Stomach smooth muscle (tissue), 2 donors: ENCODE measurements around the gene CAPN5.

Experiments
- H3K27ac ChIP-seq: one replicate; pipeline ENCODE4 v1.7.0; 2013; ENCODE audit warnings: mild to moderate bottlenecking, low read length, inconsistent platforms
- H3K27me3 ChIP-seq, 2 donors: one replicate each; pipeline ENCODE4 v1.7.0; 2013; ENCODE audit warnings: low read length in 2 of 2; ENCODE audit not compliant: insufficient read depth in 2 of 2, control insufficient read depth in 1 of 2
- H3K36me3 ChIP-seq, 2 donors: one replicate each; pipeline ENCODE4 v1.7.0; 2013; ENCODE audit warnings: low read length in 2 of 2; ENCODE audit not compliant: control insufficient read depth in 2 of 2, insufficient read depth in 2 of 2
- H3K4me1 ChIP-seq: one replicate; pipeline ENCODE4 v1.7.0; 2013; ENCODE audit warnings: low read length; ENCODE audit not compliant: control insufficient read depth, insufficient read depth
- H3K4me3 ChIP-seq, 2 donors: one replicate each; pipeline ENCODE4 v1.7.0; 2013; ENCODE audit warnings: low read length in 2 of 2
- H3K9ac ChIP-seq, 2 donors: one replicate each; pipeline ENCODE4 v1.7.0; 2013; ENCODE audit warnings: low read length in 2 of 2, mild to moderate bottlenecking in 1 of 2
- H3K9me3 ChIP-seq, 2 donors: one replicate each; pipeline ENCODE4 v1.7.0; 2013; ENCODE audit warnings: low read length in 2 of 2; ENCODE audit not compliant: control insufficient read depth in 2 of 2
- donor health status: healthy.
- donor health status: Pancreatic carcinoma.

The CAPN5 gene

DNA sequence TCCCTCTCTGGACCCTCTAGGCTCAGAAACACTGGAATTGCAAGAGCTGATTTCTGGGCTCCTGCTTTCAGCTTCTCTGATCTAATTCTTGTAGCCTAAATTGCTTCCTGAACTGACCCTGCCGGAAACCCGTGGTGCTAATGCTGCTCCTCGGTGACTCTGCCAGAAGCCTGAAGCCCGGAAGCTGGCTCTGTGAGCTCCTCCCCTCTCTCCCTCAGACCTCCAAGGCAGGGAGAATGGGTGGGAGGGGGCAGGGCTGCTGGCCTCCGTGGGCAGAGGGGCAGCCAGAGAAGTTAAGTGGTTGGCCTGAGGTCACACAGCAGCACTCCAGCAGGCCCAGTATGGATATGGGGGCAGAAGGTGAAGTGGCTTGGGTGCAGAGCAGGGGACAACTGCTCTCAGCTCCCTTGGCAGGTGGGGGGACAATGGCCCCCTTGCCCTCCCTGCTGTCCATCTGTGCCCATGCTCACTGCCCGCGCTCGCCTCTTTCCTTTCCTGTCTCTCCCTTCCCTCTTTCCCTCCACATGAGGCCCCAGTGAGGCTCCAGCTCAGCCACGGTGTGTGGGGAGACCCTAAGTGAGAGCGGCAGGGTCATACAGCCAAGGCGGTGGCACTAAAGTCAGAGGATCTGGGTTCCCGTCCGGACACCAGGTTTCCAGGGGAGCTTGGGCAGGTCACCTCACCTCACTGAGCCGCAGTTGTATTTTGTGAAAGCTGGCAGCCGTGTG is 16.2 kb downstream of the CAPN5 start:
- Histone ChIP-seq H3K27me3 (no peaks in the 10 kb centered on the region), H3K4me1 (peaks cover 12% of the 10 kb centered on the region), H3K9me3 (no peaks in the 10 kb centered on the region), H3K36me3 (peaks cover 0 to 3% of the 10 kb centered on the region in 2 donors), H3K4me3 (no peak overlapping the region), H3K9ac (peak overlapping the region in 1 of 2 donors; percentile 21), H3K27ac (peak overlapping the region; percentile 18)

DNA sequence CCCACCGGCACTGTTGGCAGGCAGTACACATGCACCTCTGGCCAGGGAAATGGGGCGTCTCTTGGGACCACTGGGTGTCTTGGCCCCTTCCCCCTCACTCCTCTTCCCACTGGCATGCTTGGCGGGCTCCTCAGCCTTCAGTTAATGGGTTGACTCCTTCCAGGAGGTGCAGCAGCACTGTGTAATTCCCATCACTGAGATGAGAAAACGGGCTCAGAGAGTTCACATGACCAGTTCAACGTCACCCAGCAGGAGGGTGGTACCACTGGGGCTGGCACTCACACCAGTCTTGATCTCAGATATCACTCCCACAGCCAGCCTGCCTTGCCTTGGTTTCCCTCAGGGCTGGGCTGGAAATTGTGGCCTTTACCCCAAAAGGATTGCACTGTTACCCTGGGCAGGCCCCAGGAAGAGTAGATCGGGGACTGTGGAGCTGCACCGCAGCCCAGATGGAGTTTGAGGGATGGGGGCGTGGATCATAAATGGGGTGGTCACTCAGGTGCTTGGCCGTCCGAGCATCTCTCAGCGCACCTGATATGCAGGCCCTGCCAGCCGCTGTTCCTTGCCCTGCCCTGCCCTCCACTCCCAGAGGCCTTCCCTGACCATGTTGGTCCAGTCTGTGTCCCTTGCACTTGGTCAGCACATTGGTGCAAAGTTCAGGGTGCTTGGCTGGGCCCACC is 16.9 kb downstream of the CAPN5 start:
- H3K27ac ChIP-seq = no peak overlapping the region
- no peak overlapping the region for H3K4me3 ChIP-seq
- H3K9ac ChIP-seq = no peak overlapping the region
- H3K4me1 ChIP-seq = peaks cover 12% of the 10 kb centered on the region
- no peaks in the 10 kb centered on the region for H3K27me3 ChIP-seq
- peaks cover 0 to 6% of the 10 kb centered on the region in 2 donors for H3K36me3 ChIP-seq
- no peaks in the 10 kb centered on the region for H3K9me3 ChIP-seq

GRCh38 chr11:77084581-77085191 is 17.9 kb downstream of the CAPN5 start:
- Histone ChIP-seq H3K36me3 (peaks cover 0 to 6% of the 10 kb centered on the region in 2 donors), H3K27me3 (no peaks in the 10 kb centered on the region), H3K9ac (no peak overlapping the region), H3K27ac (no peak overlapping the region), H3K9me3 (no peaks in the 10 kb centered on the region), H3K4me3 (no peak overlapping the region), H3K4me1 (peaks cover 12% of the 10 kb centered on the region)

- Histone ChIP-seq H3K27me3 (no peaks in the 10 kb centered on the region), H3K9me3 (no peaks in the 10 kb centered on the region), H3K27ac (no peak overlapping the region), H3K4me1 (peaks cover 12% of the 10 kb centered on the region), H3K36me3 (peaks cover 0 to 6% of the 10 kb centered on the region in 2 donors), H3K9ac (no peak overlapping the region), H3K4me3 (no peak overlapping the region)
Observed at GRCh38 chr11:77085652-77086051, 18.9 kb downstream of the CAPN5 start.

GRCh38 chr11:77086521-77087472 is 20.0 kb downstream of the CAPN5 start:
- Histone ChIP-seq H3K27me3 (no peaks in the 10 kb centered on the region), H3K4me3 (no peak overlapping the region), H3K9ac (no peak overlapping the region), H3K36me3 (peaks cover 0 to 6% of the 10 kb centered on the region in 2 donors), H3K9me3 (no peaks in the 10 kb centered on the region), H3K27ac (no peak overlapping the region), H3K4me1 (peaks cover 19% of the 10 kb centered on the region)

- no peaks in the 10 kb centered on the region for H3K9me3 ChIP-seq
- peaks cover 14% of the 10 kb centered on the region for H3K4me1 ChIP-seq
- H3K9ac ChIP-seq = no peak overlapping the region
- H3K27me3 ChIP-seq = no peaks in the 10 kb centered on the region
- no peak overlapping the region for H3K27ac ChIP-seq
- peaks cover 0 to 6% of the 10 kb centered on the region in 2 donors for H3K36me3 ChIP-seq
- no peak overlapping the region for H3K4me3 ChIP-seq
Observed at GRCh38 chr11:77087723-77088225, 21.0 kb downstream of the CAPN5 start.

DNA sequence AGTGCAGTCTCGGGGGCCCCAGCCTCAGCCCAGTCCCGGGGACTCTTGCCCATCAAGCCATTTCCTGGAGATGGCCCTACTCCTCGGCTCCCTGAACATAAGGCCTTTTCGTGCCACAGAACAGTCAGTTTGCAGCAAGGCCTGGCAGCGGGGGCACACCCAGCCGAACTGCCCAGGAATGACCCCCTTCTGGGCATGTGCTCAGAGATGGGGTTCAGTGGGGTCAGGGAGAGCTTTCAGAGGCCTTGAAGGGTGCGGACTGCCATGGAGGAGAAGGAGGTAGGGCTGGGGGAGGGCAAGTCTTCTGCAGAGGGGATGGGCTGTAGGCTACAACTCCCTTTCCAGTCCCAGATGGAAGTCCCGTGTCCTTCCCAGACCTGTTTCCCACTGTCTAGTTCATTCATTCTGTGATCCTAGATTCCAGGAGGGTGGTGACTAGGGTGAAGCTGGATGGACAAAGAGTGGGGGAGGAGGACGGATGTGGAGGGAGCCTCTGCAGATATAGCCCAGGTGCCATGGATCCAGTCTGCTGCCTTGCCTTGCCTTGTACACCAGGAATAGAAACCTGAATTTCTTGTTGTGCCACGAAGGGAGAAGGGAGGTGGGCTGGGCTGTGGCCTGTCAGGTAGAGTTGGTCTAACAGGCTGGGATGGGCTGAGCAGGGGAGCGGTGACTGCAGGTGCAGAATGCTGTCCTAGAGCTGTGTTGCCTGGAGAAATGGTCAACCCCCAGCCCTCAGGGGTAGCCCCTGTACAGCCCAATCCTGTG is 21.6 kb downstream of the CAPN5 start:
- H3K36me3 ChIP-seq = peaks cover 0 to 6% of the 10 kb centered on the region in 2 donors
- no peak overlapping the region for H3K27ac ChIP-seq
- H3K4me3 ChIP-seq = no peak overlapping the region
- H3K4me1 ChIP-seq = peaks cover 7% of the 10 kb centered on the region
- H3K9me3 ChIP-seq = no peaks in the 10 kb centered on the region
- no peaks in the 10 kb centered on the region for H3K27me3 ChIP-seq
- no peak overlapping the region for H3K9ac ChIP-seq

DNA sequence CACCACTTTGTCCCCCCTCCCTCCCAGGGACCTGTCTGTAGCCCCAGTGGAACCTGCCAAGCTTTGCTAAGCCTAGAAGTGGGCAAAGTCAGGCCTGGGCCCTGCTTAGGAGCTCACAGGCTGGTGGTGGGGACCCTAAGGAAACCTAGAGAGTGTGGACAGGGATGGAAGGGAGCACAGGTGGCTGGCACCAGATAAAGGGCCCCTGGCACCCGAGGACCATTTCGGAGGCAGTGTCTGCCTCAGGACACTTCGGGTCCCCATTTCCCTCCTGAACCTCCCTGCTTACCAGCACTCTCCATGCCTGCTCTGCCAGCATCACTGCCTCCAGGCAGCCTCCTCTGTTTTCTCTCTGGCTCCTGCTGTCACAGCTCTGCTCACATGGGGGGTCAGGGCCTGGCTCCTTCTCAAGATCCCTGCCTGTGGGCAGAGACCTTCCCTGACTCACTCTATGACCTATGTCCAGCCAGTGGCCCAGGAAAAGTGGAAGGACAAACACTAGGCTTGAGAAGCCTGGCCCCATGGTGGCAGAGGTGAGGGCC is 22.3 kb downstream of the CAPN5 start:
- Histone ChIP-seq H3K9me3 (no peaks in the 10 kb centered on the region), H3K4me3 (no peak overlapping the region), H3K4me1 (peaks cover 9% of the 10 kb centered on the region), H3K36me3 (peaks cover 2 to 7% of the 10 kb centered on the region in 2 donors), H3K9ac (no peak overlapping the region), H3K27ac (no peak overlapping the region), H3K27me3 (no peaks in the 10 kb centered on the region)

- H3K27me3 ChIP-seq = no peaks in the 10 kb centered on the region
- H3K9me3 ChIP-seq = no peaks in the 10 kb centered on the region
- no peak overlapping the region for H3K4me3 ChIP-seq
- H3K9ac ChIP-seq = no peak overlapping the region
- H3K36me3 ChIP-seq = peaks cover 4 to 9% of the 10 kb centered on the region in 2 donors
- H3K4me1 ChIP-seq = peaks cover 10% of the 10 kb centered on the region
- H3K27ac ChIP-seq = no peak overlapping the region
Observed at GRCh38 chr11:77090046-77090372, 23.2 kb downstream of the CAPN5 start.
